ENCODE data around the gene NTS.

Gene NTS

GRCh38 chr12:85927166-85927565 is 53.1 kb downstream of the NTS start:
- no peak for DNase-seq

Data from stimulated activated CD4-positive, alpha-beta T cell treated with anti-CD3 and anti-CD28 coated beads, Interleukin-4, amount 100 ng/mL, for 24 hours (primary cell).